ENCODE measurements around the gene MYH14. TPM values are rescaled to one million over a fixed set of nuclear protein-coding genes. Genes with fewer than 3 reads are reported as not detected.
A peak's percentile ranks its signal among the peaks of the same experiment; 100 is the strongest.

Gene MYH14
- total and polyA plus RNA-seq, 9 of the 15 experiments (the other 6 are each of a cell fraction or from before 2014, with no cell fraction given), result 0.04 to 0.86 (median 0.19) TPM; not detected in 2

DNA sequence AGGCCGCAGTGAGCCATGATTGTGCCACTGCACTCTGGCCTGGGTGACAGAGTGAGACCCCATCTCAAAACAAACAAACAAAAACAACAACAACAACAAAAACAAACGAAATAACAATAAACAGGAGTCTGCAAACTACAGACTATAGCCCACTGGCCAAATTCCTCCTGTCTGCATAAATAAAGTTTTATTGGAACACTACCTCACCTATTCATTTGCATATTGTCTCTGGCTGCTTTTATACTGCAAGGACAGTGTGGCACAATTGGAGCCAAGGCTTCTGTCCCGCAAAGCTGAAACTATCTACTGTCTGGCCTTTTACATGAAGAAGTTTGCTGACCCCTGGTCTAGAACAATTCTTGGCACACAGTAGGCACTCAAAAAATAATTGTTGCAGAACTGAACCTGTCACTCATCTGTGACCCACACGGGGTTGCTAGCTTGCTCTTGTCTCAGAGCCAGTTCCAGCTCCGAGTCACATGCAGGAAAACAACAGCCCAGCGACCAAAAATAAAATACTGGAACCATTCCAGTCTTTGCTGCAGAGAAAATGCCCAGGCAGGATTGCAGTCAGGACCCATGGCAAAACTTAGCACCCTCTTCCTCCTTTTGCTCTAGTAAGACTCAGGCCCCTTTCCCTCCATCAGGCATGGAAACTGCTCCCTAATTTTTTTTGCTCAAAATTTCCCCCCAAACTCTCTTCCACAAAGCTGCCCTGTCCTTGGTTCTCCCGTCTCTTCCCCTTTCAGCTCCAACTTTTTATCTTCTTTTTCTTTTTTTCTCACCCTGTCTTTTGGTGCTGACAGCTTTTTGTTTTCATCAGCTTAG, 4.8 kb upstream of the MYH14 start:
- H3K9me1 ChIP-seq (ENCODE audit: control insufficient read depth, insufficient read depth, low read length), result no peaks in the 10 kb centered on the region
- H3K36me3 ChIP-seq (ENCODE audit: control insufficient read depth, insufficient read depth, low read length), result no peaks in the 10 kb centered on the region
- intact Hi-C loops (cut with micrococcal nuclease), result no loop called here
- H3K4me2 ChIP-seq (ENCODE audit: insufficient read depth, low read length), result no peak overlapping the region
- ChIA-PET CTCF (ENCODE audit: low intra/inter-chr PET ratio) (no interaction called here), POLR2A (interaction anchor here (0.6 to 0.8 kb wide), 3 partner anchors 35 to 630 kb away, joined by 3 to 4 read pairs (median 3); no protein-coding TSS in a partner anchor)
- no peaks in the 10 kb centered on the region; the same call in 1 of the 2 replicates for H4K20me1 ChIP-seq (replicated peaks; ENCODE audit: control insufficient read depth, insufficient read depth, low read length)
- H3K4me1 ChIP-seq (replicated peaks in 1 of 2; ENCODE audit: control insufficient read depth in 2 of 2, insufficient read depth in 2 of 2, low read length in 2 of 2), result peaks cover 0 to 8% of the 10 kb centered on the region in 2 experiments; a peak in 2 of 5 replicates
- H3K9me3 ChIP-seq (replicated peaks; ENCODE audit: control insufficient read depth, insufficient read depth, low read depth, low read length), result no peaks in the 10 kb centered on the region
- no TSS peak for BruUV-seq (replicated peaks)
- no peaks in the 10 kb centered on the region for H3K79me2 ChIP-seq (ENCODE audit: control insufficient read depth, insufficient read depth, low read length)
- H2AFZ ChIP-seq (ENCODE audit: low read depth, low read length), result no peak overlapping the region
- in situ Hi-C loops (cut with MboI), result no loop called here
- ATAC-seq (no peak), DNase-seq (ENCODE audit: extremely low read depth in 1 of 4, low spot score in 3 of 4) (no peak), FAIRE-seq (no peak)
- H3K27ac ChIP-seq (ENCODE audit: extremely low read depth, low read depth, low read length), result no peak overlapping the region
- H3K4me3 ChIP-seq, result no peak overlapping the region
- H3K27me3 ChIP-seq (ENCODE audit: control insufficient read depth in 2 of 2, insufficient read depth in 2 of 2, low read length in 2 of 2), result peaks cover 0 to 5% of the 10 kb centered on the region in 2 experiments; a peak in 1 of 5 replicates
- 15% methylated on average over 7 of the region's 7 CpGs for WGBS (ENCODE audit: insufficient coverage, low coverage, missing lambda C conversion rate)
- no peak overlapping the region for H3K9ac ChIP-seq (ENCODE audit: insufficient read depth in 1 of 2, low read depth in 2 of 2, low read length in 2 of 2)
- no peak for TF ChIP-seq GABPA (tag; conservative IDR thresholded peaks at IDR 0.05; ENCODE audit: low read depth)
- TF ChIP-seq, protein P1, sequence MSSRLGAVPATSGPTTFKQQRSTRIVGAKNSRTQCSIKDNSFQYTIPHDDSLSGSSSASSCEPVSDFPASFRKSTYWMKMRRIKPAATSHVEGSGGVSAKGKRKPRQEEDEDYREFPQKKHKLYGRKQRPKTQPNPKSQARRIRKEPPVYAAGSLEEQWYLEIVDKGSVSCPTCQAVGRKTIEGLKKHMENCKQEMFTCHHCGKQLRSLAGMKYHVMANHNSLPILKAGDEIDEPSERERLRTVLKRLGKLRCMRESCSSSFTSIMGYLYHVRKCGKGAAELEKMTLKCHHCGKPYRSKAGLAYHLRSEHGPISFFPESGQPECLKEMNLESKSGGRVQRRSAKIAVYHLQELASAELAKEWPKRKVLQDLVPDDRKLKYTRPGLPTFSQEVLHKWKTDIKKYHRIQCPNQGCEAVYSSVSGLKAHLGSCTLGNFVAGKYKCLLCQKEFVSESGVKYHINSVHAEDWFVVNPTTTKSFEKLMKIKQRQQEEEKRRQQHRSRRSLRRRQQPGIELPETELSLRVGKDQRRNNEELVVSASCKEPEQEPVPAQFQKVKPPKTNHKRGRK (tag; IDR thresholded peaks at IDR 0.05), result 0 out of 2 replicates have a peak, but pooled peaks have one; percentile 9
- TF ChIP-seq PHB (CRISPR knock-in tag; IDR thresholded peaks at IDR 0.05), result no peak
- TF ChIP-seq ATF6 (CRISPR knock-in tag; IDR thresholded peaks at IDR 0.05), result no peak
- TF ChIP-seq KLF10 (CRISPR knock-in tag; IDR thresholded peaks at IDR 0.05), result no peak
- TF ChIP-seq KAT2B (IDR thresholded peaks at IDR 0.05; ENCODE audit: low read depth, low read length), result no peak
- no peak for TF ChIP-seq ARID4B (CRISPR knock-in tag; IDR thresholded peaks at IDR 0.05)
- TF ChIP-seq, protein P2, sequence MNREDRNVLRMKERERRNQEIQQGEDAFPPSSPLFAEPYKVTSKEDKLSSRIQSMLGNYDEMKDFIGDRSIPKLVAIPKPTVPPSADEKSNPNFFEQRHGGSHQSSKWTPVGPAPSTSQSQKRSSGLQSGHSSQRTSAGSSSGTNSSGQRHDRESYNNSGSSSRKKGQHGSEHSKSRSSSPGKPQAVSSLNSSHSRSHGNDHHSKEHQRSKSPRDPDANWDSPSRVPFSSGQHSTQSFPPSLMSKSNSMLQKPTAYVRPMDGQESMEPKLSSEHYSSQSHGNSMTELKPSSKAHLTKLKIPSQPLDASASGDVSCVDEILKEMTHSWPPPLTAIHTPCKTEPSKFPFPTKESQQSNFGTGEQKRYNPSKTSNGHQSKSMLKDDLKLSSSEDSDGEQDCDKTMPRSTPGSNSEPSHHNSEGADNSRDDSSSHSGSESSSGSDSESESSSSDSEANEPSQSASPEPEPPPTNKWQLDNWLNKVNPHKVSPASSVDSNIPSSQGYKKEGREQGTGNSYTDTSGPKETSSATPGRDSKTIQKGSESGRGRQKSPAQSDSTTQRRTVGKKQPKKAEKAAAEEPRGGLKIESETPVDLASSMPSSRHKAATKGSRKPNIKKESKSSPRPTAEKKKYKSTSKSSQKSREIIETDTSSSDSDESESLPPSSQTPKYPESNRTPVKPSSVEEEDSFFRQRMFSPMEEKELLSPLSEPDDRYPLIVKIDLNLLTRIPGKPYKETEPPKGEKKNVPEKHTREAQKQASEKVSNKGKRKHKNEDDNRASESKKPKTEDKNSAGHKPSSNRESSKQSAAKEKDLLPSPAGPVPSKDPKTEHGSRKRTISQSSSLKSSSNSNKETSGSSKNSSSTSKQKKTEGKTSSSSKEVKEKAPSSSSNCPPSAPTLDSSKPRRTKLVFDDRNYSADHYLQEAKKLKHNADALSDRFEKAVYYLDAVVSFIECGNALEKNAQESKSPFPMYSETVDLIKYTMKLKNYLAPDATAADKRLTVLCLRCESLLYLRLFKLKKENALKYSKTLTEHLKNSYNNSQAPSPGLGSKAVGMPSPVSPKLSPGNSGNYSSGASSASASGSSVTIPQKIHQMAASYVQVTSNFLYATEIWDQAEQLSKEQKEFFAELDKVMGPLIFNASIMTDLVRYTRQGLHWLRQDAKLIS (CRISPR knock-in tag; IDR thresholded peaks at IDR 0.05), result no peak

All from K562 (cell line).